Measurements from ENCODE around the gene SSBP3.

DNA sequence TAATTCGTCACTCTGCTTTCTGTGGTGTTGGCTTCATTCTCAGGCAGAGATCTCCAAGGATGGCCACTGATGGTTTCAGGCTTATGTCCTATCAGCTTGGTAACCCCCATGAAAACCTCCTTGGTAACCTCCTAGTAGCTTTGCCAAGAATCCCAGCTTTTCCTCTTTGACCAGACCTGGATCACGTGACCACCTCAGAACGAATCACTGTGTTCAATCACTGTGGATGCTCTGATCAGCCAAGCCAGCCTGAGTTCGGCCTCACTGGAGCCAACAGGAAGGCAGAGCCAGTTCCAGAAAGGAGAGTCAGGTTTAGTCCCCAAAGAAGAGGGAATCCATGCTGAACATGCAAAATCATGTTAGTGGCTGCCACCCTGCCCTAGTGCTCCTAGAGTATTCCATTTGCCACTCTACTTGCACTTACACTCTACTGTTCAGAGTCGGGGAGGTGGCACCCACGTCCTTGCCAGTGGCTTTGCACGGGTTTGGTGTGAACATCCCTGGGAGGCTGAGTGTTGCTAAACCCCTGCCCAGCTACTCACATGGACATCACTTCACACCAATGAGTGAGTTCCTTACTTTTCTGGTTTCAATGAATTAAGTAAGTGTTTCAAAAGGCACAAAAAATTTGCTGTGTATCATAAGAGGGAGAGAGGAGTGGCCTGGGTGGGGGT is 33.5 kb upstream of the SSBP3 start:
- TF ChIP-seq TCF4 (CRISPR knock-in tag; IDR thresholded peaks at IDR 0.05; ENCODE audit: borderline replicate concordance) (no peak), ZFP3 (CRISPR knock-in tag; IDR thresholded peaks at IDR 0.05) (no peak), ZC3H10 (CRISPR knock-in tag; IDR thresholded peaks at IDR 0.05) (no peak), BACH2 (CRISPR knock-in tag; IDR thresholded peaks at IDR 0.05; ENCODE audit: borderline replicate concordance) (no peak), ARNTL (CRISPR knock-in tag; IDR thresholded peaks at IDR 0.05; ENCODE audit: borderline replicate concordance, low read depth) (no peak), RARB (CRISPR knock-in tag; IDR thresholded peaks at IDR 0.05) (no peak), ZNF565 (CRISPR knock-in tag; conservative IDR thresholded peaks at IDR 0.05; ENCODE audit: low read depth) (no peak)
- TF ChIP-seq, protein P1, sequence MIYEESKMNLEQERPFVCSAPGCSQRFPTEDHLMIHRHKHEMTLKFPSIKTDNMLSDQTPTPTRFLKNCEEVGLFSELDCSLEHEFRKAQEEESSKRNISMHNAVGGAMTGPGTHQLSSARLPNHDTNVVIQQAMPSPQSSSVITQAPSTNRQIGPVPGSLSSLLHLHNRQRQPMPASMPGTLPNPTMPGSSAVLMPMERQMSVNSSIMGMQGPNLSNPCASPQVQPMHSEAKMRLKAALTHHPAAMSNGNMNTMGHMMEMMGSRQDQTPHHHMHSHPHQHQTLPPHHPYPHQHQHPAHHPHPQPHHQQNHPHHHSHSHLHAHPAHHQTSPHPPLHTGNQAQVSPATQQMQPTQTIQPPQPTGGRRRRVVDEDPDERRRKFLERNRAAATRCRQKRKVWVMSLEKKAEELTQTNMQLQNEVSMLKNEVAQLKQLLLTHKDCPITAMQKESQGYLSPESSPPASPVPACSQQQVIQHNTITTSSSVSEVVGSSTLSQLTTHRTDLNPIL (CRISPR knock-in tag; IDR thresholded peaks at IDR 0.05; ENCODE audit: low read depth) = no peak

Data from SK-N-SH treated with all-trans-retinoic acid at 6 μM for 48 hours (cell line).